Ishikawa (cell line): Measurements from ENCODE around the gene APOOL.

Experiments
- CEBPB ChIP-seq: IDR thresholded peaks from 2 replicates; pipeline ENCODE4 v1.6.1; 2012
- EP300 ChIP-seq: IDR thresholded peaks from 2 replicates; pipeline ENCODE4 v1.6.1; 2012; ENCODE audit warnings: borderline replicate concordance
- RAD21 ChIP-seq: IDR thresholded peaks from 2 replicates; pipeline ENCODE4 v1.6.1; 2012; ENCODE audit warnings: low read depth
- REST ChIP-seq: IDR thresholded peaks from 2 replicates; pipeline ENCODE4 v1.6.1; 2012; ENCODE audit warnings: low read depth, mild to moderate bottlenecking

DNA sequence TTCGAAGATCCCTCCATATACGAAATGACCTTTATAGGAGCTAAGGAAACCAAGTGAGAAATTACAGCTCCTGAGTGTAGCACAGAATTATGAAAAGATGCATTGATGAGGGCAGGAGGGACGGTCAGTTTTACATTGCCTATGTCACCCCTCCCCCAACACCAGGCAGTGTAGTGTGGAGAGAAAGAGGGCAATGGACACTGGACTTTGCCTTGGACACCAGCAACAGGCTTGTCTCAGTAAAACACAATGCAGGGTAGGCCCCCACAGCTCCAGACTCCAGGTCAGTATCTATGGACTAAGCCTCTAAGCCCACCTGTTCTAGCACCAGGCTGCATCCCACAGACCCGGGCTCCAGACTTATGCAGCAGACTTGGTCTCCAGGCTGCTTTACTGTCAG, 16.5 kb downstream of the APOOL start:
- TF ChIP-seq REST: no peak
- TF ChIP-seq RAD21: no peak
- no peak for TF ChIP-seq CEBPB
- TF ChIP-seq EP300: no peak
